Bronchus fibroblast of lung (primary cell): ENCODE data around the gene RWDD4. TPM values are rescaled to one million over a fixed set of nuclear protein-coding genes. Genes with fewer than 3 reads are reported as not detected.

Source experiments
- total RNA-seq: library from RNA; depleted of rRNA; stranded (reverse); fragments of >200 nt; gene quantifications from 2 replicates; pipeline ENCODE4 v1.2.3, GENCODE V29; 2015

The RWDD4 gene
- 19.5 and 25.6 TPM in 2 replicates for total RNA-seq

GRCh38 chr4:183659029-183659871 is at the start of gene RWDD4, which contains the start of gene TRAPPC11:
Gene RWDD4, minus strand, starts transcription at chr4:183659185. Its CDS starts 233 bp downstream, at chr4:183658952.
Gene TRAPPC11, plus strand, starts transcription at chr4:183659293. Its CDS starts 4,575 bp downstream, at chr4:183663868.

Other genes with a start within 250 kb of the RWDD4 start
- 10.4 and 12.9 TPM in 2 replicates for gene CDKN2AIP, start 214.5 kb downstream of the RWDD4 start, total RNA-seq
- gene ING2, start 154.1 kb downstream of the RWDD4 start, total RNA-seq, result 7.9 and 9.5 TPM in 2 replicates
- gene TRAPPC11, start 108 bp upstream of the RWDD4 start, total RNA-seq, result 21.3 and 31.3 TPM in 2 replicates
- gene STOX2, start 246.1 kb upstream of the RWDD4 start, total RNA-seq, result 0.45 and 0.50 TPM in 2 replicates